Stimulated activated memory B cell treated with anti-CD40 and anti-IgM and Interleukin-4, amounts not matched to agents 10 μg/mL and 1 μg/mL and 100 μg/mL, for 72 hours (primary cell): Measurements from ENCODE around the gene SH2D6.
"Not testable (repeated sequence)": the region's sequence is repeated elsewhere in the genome, so short reads cannot be mapped to it uniquely, and the experiment has no call there.

Source experiments
- ATAC-seq: fragments of 150-1000 bp; cut with Tn5 transposase; 2 replicates; pipeline ENCODE4 v1.10.0; 2021
- H3K27ac Mint-ChIP-seq: one replicate; pipeline ENCODE4 v1.8.0; 2022; ENCODE audit warnings: mild to moderate bottlenecking, mixed read lengths
- H3K27me3 Mint-ChIP-seq: one replicate; pipeline ENCODE4 v1.8.0; 2022; ENCODE audit warnings: mixed read lengths
- H3K36me3 Mint-ChIP-seq: one replicate; pipeline ENCODE4 v1.8.0; 2022; ENCODE audit warnings: mixed read lengths
- H3K4me1 Mint-ChIP-seq: one replicate; pipeline ENCODE4 v1.8.0; 2022; ENCODE audit warnings: mixed read lengths
- H3K4me3 Mint-ChIP-seq: one replicate; pipeline ENCODE4 v1.8.0; 2022; ENCODE audit warnings: mild to moderate bottlenecking, moderate library complexity, mixed read lengths
- H3K9me3 Mint-ChIP-seq: one replicate; pipeline ENCODE4 v1.8.0; 2022; ENCODE audit warnings: mixed read lengths

The SH2D6 gene

DNA sequence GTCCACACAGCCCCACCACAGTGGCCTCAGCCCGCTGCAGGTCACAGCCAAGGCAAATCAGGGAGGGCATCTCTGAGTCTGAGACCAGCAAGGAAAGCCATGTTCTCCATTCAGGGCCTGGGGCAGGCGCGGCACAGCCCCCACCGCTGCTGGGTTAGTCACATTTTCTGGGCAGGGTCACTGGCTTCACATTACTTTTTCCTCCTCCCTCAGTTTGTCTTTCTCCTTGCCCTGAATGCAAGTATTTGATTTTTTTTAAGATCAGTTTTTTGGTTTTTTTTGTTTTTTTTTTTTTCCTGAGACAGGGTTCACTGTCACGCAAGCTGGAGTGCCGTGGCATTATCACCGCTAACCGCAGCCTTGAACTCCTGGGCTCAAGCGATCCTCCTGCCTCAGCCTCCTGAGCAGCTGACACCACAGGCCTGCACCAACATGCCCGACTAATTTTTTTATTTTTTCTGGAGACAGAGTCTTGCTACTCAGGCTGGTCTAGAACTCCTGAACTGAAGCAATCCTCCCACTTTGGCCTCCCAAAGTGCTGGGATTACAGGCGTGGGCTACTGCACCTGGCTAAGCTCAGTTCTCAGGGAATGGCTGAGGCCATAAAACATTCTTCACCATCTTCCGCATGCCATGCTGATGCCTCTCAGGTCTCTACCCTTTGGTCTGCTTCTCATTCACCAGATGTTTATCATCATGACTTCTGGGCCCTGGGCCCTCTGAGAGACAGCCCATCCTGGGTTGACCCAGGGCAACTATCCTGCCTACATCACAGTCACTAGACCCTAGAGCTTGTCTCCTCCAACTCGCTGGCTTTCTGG lies 7.7 kb upstream of the SH2D6 start:
- Mint-ChIP-seq H3K4me3 (peak overlapping the region; percentile 83), H3K27me3 (no peaks in the 10 kb centered on the region), H3K27ac (peak overlapping the region; percentile 88), H3K36me3 (no peaks in the 10 kb centered on the region), H3K4me1 (peaks cover 73% of the 10 kb centered on the region), H3K9me3 (no peaks in the 10 kb centered on the region)
- ATAC-seq, result no peak

DNA sequence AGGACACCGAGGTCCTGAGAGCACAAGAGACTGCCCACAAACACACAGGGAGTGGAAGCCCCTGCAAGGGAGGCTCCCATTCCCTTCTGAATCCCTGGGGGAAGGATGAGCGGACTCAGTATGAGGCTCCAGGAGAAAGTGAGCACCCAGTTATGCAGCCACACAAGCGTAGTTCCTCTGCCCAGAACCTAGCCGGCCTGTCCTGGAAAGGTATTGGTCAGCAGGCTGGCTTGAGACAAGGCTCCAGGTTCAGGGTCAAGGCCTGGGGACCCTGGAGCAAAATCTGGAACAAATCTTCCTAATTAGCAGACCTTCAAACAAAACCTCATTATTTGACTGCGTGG lies 7.1 kb upstream of the SH2D6 start:
- Mint-ChIP-seq H3K27me3 (no peaks in the 10 kb centered on the region), H3K4me1 (peaks cover 75% of the 10 kb centered on the region), H3K9me3 (no peaks in the 10 kb centered on the region), H3K4me3 (peak overlapping the region; percentile 83), H3K27ac (peak overlapping the region; percentile 88), H3K36me3 (no peaks in the 10 kb centered on the region)
- ATAC-seq, result no peak

DNA sequence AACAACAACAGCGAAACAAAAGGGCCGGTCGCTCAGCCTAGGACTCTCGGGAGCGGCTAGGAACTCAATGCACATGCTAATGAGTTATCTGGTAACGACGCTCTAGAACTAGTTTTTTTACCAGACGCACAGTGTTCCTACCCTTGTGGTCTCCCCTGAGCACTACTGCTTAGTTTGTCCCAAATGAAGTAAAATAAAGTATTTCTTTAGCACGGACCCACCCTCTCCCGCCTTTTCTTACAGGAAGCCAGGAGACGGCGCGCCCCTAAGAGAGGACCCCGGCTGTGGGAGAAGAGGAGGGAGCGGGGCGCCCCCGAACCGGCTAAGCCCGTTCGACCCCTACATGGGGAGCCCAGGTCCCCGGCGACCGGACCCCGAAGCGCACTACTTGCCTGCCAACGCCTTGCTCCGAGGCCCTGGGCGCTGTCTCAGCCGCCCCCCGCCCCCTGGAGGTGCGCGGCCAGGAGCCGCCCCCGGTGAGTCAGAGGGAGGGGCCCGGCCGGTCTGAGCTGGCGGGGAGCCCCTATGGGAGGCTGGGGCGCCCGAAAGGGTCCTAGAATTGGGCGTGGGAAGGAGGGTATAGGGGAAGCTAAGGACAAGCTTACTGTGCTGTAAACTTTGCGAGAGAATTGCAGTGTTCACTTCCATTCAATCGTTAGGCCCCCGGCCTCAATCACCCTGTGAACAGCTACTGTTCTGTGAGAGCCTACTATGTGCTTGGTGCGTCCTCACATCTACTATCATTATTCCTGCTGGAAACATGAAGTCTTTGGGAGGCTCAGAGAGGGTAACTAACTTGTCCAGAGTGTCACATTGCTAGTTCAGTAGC lies 4.7 kb upstream of the SH2D6 start:
- Mint-ChIP-seq H3K9me3 (no peaks in the 10 kb centered on the region), H3K27ac (peak overlapping the region; percentile 99), H3K4me1 (peaks cover 67% of the 10 kb centered on the region), H3K36me3 (no peaks in the 10 kb centered on the region), H3K27me3 (no peaks in the 10 kb centered on the region), H3K4me3 (peak overlapping the region; percentile 99)
- ATAC-seq, result peak; percentile 56

DNA sequence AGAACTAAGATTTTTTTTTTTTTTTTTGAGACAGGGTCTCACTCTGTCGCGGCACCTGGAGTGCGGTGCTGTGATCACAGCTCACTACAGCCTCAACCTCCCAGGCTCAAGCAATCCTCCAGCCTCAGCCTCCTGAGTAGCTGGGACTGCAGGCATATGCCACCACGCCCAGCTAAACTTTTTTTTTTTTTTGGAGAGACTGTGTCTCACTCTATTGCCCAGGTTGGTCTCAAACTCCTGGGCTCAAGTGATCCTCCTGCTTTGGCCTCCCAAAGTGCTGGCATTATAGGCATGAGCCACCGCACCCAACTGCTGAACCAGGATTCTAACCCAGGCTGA lies 4.1 kb upstream of the SH2D6 start:
- Mint-ChIP-seq H3K4me3 (peak overlapping the region; percentile 30), H3K4me1 (peaks cover 67% of the 10 kb centered on the region), H3K27ac (peak overlapping the region; percentile 99)
- not testable (repeated sequence) for H3K27me3 Mint-ChIP-seq, H3K9me3 Mint-ChIP-seq, ATAC-seq, H3K36me3 Mint-ChIP-seq

DNA sequence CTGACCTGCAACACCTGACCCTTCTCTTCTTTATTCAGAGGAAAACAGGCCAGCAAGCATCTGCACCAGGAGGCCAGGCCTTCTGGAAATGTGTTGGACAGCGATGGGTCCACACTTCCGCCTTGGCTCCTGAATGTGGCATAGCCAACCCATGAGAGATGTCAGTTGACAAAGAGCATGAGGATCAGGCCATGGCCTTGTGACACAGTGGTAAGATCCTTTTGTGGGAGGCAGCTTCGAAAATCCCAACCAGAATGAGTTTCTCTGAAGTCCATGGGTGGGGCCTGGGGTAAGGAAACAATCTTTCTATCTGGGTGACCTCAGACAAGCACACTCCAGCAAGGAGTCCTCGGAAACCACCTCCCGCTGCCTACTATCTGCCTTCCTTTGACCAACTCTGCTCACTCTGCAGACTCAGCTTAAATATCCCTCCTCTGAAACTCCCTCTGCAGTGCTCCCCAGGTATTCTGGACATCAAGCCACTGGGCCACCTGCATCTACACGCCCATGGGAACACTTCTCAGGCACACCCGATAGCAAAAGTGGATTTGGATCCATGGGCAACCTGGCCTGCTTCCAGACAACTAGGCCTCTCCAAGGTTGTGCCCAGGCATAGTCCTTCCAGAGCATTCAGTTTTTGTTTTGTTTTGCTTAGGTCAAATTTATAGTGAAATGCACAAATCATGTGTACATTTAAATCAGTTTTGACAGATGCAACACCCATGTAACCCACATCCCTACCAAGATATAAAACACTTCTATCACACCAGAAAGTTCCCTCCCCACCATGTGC lies 3.6 kb upstream of the SH2D6 start:
- ATAC-seq, result no peak
- H3K9me3 Mint-ChIP-seq, result no peaks in the 10 kb centered on the region
- H3K27me3 Mint-ChIP-seq, result no peaks in the 10 kb centered on the region
- peak overlapping the region; percentile 30 for H3K4me3 Mint-ChIP-seq
- H3K4me1 Mint-ChIP-seq, result peaks cover 63% of the 10 kb centered on the region
- H3K27ac Mint-ChIP-seq, result peak overlapping the region; percentile 99
- no peaks in the 10 kb centered on the region for H3K36me3 Mint-ChIP-seq

DNA sequence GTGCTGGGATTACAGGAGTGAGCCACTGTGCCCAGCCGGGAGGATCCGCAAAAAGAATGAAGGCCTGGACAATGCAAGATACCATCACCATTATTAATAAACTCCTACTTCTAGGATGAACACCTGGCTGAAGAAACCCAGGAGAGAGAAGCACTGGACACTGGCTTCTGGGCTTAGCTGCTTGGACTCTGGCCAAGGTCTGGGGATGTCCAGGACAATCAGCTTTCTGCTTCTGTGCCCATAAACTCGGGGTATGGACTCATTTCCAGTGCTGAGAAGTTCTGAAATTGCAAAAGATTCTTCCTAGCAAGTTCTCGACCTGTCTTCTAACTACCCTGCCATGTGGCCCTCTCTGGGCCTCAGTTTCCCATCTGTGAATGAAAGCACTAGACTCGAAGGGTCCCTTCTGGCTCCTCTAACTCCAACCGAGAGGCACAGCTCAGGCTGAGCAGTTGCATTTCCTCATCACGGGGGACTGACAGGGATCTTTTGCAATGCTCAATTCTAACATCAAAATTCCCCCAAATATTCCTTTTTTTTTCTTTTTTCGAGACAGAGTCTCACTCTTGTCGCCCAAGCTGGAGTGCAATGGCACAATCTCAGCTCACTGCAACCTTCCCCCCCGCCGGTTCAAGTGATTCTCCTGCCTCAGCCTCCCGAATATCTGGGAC lies 2.4 kb upstream of the SH2D6 start:
- no peak for ATAC-seq
- peaks cover 60% of the 10 kb centered on the region for H3K4me1 Mint-ChIP-seq
- H3K9me3 Mint-ChIP-seq, result no peaks in the 10 kb centered on the region
- no peak overlapping the region for H3K4me3 Mint-ChIP-seq
- H3K27me3 Mint-ChIP-seq, result no peaks in the 10 kb centered on the region
- peak overlapping the region; percentile 99 for H3K27ac Mint-ChIP-seq
- H3K36me3 Mint-ChIP-seq, result no peaks in the 10 kb centered on the region

DNA sequence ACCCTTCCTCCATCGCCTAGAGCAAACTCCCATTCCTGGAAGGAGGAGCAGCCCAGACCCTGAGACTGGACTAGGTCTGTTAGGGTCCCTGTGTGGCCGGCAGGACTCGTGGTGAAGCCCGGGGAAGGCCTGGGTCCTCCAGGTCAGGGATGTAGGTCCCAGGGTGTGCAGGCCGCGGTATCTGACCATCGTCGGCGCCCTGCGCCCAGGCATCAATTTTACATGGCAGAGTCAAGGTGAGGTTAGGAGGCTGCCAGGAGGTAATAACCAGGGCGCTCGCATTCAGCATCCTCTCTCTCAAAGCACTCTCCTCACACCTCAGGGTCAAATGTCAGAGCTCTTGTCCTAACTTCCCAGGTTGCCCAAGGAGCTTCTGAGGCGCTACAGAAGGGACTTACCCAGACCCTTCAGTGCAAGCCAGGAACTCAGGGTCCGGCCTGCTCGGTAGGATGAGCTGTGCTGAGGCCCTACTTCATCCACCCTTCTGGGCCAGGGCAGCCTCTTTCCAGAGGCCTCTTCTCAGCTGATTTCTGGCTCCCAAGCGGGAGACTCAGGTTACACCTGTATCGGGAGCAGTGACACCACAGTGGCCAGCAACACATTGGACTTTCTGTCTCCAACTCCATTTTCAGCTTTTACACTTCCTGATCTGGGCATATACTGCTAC lies 628 bp downstream of the SH2D6 start:
- Mint-ChIP-seq H3K27ac (peak overlapping the region; percentile 94), H3K4me3 (peak overlapping the region; percentile 96), H3K9me3 (no peaks in the 10 kb centered on the region), H3K27me3 (no peaks in the 10 kb centered on the region), H3K4me1 (peaks cover 40% of the 10 kb centered on the region), H3K36me3 (no peaks in the 10 kb centered on the region)
- ATAC-seq, result peak; percentile 3

DNA sequence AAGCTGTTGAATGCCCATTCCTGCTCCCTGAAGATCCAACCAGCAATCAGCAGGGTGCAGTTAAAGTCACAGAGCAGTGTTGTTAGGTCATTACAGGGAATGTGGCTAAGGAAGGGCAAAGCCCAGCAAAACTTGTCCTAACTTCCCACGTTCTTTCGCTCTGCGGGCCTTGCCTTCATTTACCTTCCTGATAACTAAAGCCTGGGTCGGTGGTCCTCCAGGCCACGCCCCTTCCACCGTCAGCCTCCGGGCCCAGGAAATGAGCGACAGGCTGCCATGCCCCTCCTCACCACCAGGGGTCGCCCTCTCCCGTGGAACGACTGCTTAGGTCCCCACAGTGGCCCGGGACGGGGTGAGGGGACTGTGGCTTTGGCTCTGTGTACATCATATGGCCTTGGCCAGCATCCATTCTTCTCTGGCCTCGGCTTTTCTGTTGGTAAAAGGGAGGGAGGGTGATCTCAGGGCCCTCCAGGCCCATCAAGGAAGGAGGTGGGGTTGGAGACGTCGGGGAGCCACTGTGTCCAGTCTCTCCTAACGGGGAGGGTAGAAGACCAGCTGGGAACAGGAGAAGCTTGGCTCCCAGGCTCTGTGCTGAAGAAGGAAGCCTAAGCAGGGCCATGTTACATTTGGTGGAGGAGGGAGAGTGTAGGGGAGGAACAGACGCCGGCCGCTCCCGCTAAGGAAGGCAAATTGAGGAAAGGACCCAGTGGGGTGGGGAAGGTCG lies 2.2 kb downstream of the SH2D6 start:
- ATAC-seq, result peak; percentile 81
- Mint-ChIP-seq H3K4me3 (peak overlapping the region; percentile 73), H3K27me3 (no peaks in the 10 kb centered on the region), H3K36me3 (no peaks in the 10 kb centered on the region), H3K27ac (peak overlapping the region; percentile 74), H3K9me3 (no peaks in the 10 kb centered on the region), H3K4me1 (peaks cover 28% of the 10 kb centered on the region)

DNA sequence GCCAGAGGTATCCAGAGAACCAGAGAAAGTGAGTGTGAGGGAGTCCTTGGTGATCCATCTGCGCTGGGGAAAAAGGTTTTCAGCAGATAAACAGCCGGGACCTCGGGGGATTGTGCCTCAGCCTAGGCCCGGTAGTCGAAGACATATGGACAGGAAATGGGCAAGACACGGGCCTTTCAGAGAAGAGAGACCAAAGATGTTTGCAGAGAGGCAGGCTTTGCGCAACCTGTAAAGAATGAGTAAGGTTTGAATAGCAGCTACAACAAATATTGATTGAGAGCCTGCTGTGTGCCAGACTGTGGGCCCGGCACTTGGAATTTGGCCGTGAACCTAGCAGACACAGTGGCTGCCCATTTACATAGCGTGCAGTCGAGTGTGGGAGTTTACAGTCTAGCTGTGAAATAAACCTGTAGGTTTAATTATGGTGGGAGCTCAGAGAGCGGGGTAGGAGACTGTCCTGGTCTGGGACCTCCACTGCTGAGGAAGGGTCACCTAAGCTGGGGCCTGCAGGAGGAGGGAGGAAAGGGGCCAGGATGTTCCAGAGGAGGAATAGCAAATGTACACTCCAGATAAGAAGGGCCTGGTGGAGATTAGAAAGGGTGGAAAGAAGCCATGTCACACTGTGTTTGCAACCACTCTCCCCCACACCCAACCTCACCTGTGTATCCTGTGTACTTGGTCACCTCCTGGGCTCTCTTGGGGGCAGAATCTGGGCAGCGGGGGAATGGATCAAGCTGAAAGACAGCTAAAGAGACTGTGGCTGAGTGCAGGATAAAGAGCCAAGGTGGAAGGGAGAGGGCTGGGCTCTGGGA lies 3.0 kb downstream of the SH2D6 start:
- Mint-ChIP-seq H3K9me3 (no peaks in the 10 kb centered on the region), H3K27me3 (no peaks in the 10 kb centered on the region), H3K36me3 (no peaks in the 10 kb centered on the region), H3K27ac (peak overlapping the region; percentile 74), H3K4me3 (no peak overlapping the region), H3K4me1 (peaks cover 21% of the 10 kb centered on the region)
- no peak for ATAC-seq

DNA sequence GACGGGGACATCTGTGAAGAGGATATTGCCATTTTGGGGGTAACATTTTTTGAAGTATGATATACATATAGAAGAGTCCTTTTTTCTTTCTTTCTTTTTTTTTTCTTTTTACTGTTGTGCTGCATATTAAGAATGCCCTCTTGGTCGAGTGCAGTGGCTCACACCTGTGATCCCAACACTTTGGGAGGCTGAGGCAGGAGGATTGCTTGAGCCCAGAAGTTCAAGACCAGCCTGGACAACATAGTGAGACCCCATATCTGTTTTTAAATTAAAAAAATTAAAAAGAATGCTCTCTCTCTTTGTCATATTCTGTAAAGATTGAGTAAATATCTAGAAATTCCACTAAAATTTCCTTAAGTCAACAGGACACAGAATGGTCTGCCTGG lies 3.6 kb downstream of the SH2D6 start:
- Mint-ChIP-seq H3K27ac (peak overlapping the region; percentile 74), H3K27me3 (no peaks in the 10 kb centered on the region), H3K4me3 (no peak overlapping the region), H3K36me3 (no peaks in the 10 kb centered on the region), H3K4me1 (peaks cover 18% of the 10 kb centered on the region), H3K9me3 (no peaks in the 10 kb centered on the region)
- no peak for ATAC-seq

DNA sequence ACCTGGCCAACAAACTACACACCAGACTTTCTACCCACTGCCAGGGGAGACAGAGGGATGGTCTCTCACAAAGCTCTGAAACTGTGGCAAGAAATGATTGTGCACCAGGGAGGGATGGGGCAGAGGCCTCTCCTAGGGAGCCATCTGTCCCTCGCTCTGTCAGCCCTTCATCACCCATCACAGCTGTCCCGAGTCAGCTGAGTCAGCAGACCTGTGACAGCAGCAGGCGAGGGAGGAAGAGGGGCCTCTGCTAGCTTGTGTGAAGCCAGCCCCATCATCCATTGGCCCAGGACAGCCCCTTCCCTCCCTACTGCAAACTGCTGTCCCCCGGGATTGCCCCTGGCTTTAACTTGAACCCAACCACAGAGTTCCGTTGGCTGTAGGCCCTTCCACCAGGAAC lies 5.0 kb downstream of the SH2D6 start:
- Mint-ChIP-seq H3K9me3 (no peaks in the 10 kb centered on the region), H3K27me3 (no peaks in the 10 kb centered on the region), H3K4me3 (no peak overlapping the region), H3K36me3 (no peaks in the 10 kb centered on the region), H3K4me1 (peaks cover 18% of the 10 kb centered on the region), H3K27ac (no peak overlapping the region)
- ATAC-seq, result no peak

DNA sequence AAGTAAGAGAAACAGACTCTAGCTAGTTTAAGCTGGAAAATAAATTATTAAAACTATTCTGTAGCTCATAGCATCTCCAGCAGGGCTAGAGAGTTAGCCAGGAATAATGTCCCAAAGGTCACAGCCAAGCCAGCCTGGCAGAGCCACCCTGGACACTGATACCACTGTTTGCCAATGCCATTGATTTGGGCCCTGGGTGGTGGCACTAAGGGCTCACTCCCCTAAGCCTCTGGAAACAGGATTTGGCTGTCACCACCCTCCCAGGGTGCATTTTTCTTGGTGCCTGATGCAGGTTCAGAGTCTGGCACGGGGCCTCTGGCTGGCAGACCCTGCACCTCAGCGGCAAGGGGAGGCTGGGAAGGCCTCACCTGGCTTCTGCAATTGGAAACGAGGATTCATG lies 7.1 kb downstream of the SH2D6 start:
- ATAC-seq, result no peak
- Mint-ChIP-seq H3K27ac (no peak overlapping the region), H3K36me3 (no peaks in the 10 kb centered on the region), H3K4me3 (no peak overlapping the region), H3K4me1 (peaks cover 7% of the 10 kb centered on the region), H3K27me3 (no peaks in the 10 kb centered on the region), H3K9me3 (no peaks in the 10 kb centered on the region)

DNA sequence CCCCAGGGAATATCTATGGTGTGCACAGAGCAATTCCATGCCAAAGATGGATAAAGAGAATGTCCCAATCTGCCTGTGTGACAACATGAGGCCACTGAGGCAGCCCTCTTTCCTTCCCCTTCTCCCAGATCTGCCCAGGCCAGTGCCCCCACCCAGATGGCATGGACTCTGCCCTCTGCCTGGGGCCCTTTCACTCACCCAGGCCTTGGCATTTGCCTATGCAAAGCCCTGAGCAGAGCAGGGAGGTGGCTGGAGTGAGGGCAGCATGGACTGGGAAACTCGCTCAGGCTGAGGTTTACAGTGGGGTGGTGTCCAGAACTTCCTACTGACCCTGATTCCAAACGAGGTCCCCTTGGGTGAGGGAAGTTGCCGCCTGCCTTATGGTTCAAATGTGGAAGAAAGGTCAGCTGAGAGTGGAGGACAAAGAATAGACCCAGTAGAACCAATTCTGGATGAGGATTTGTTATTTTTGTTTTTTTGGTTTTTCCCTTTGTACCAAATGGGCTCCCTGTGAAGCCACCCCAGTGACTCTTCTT lies 8.9 kb downstream of the SH2D6 start:
- no peak for ATAC-seq
- Mint-ChIP-seq H3K4me3 (no peak overlapping the region), H3K27me3 (no peaks in the 10 kb centered on the region), H3K36me3 (no peaks in the 10 kb centered on the region), H3K4me1 (peaks cover 5% of the 10 kb centered on the region), H3K27ac (no peak overlapping the region), H3K9me3 (no peaks in the 10 kb centered on the region)
